Vagina (tissue), 2 donors: Measurements from ENCODE around the gene SIX3. TPM values are rescaled to one million over a fixed set of nuclear protein-coding genes. Genes with fewer than 3 reads are reported as not detected.

ENCODE experiments used
- DNase-seq, 2 donors: peaks; one replicate each; pipeline ENCODE4 v3.0.0-alpha.2; 2017; ENCODE audit errors: extremely low spot score in 2 of 2
- H3K27ac ChIP-seq: fragments of 200-600 bp; sonication (generic); one replicate; pipeline ENCODE4 v1.5.1; 2019
- H3K27me3 ChIP-seq: fragments of 200-600 bp; sonication (generic); one replicate; pipeline ENCODE4 v1.5.1; 2019
- H3K36me3 ChIP-seq, 2 donors: fragments of 200-600 bp; sonication (generic); one replicate each; pipeline ENCODE4 v1.5.1; 2017 to 2019
- H3K4me1 ChIP-seq: fragments of 200-600 bp; sonication (generic); one replicate; pipeline ENCODE4 v1.5.1; 2019
- H3K4me3 ChIP-seq, 2 donors: fragments of 200-600 bp; sonication (generic); 1 replicate in 1 of 2; 2 replicates in 1 of 2; pipeline ENCODE4 v1.5.1; 2016 to 2019
- H3K9me3 ChIP-seq: fragments of 200-600 bp; sonication (generic); one replicate; pipeline ENCODE4 v1.5.1; 2019
- CTCF ChIP-seq, 3 experiments: fragments of 450-650 bp in 2 of 3; fragments of 200-600 bp in 1 of 3; sonication (generic) in 1 of 3; IDR thresholded peaks; one replicate each; pipeline ENCODE4 v1.5.1; 2017 to 2019; ENCODE audit warnings: antibody characterized with exemption in 3 of 3, mild to moderate bottlenecking in 2 of 3, moderate library complexity in 2 of 3
- POLR2A ChIP-seq, 2 donors: fragments of 450-650 bp; IDR thresholded peaks; one replicate each; pipeline ENCODE4 v1.6.1; 2017; ENCODE audit warnings: antibody characterized with exemption in 2 of 2, mild to moderate bottlenecking in 2 of 2, moderate library complexity in 2 of 2
- POLR2AphosphoS5 ChIP-seq, 2 donors: sonication (generic); formaldehyde crosslinking; IDR thresholded peaks; one replicate each; pipeline ENCODE4 v1.9.0; 2017; ENCODE audit warnings: antibody characterized with exemption in 2 of 2, mild to moderate bottlenecking in 2 of 2, low read depth in 1 of 2; ENCODE audit not compliant: insufficient read depth in 1 of 2
- intact Hi-C: fragments of 100-400 bp; cut with DNase I; formaldehyde crosslinking; loops from one replicate; pipeline ENCODE4 v1.15.1; 2023
- total RNA-seq: library from RNA; depleted of rRNA; stranded (reverse); fragments of >200 nt; gene quantifications from one replicate; pipeline ENCODE4 v1.2.3, GENCODE V29; 2016

Gene SIX3
- total RNA-seq: not detected

GRCh38 chr2:44941551-44942234 lies at the start of gene SIX3:
SIX3 (plus strand) TSS chr2:44941702; CDS start chr2:44942105, 403 bp downstream.
- Histone ChIP-seq H3K9me3 (no peaks in the 10 kb centered on the region), H3K4me1 (peaks cover 59% of the 10 kb centered on the region), H3K27me3 (peaks cover 9% of the 10 kb centered on the region), H3K4me3 (peak within 1 kb of the TSS; percentile 15 to 34), H3K36me3 (no peaks in the 10 kb centered on the region), H3K27ac (no peak within 1 kb of the TSS)
- TF ChIP-seq CTCF (IDR thresholded peaks at IDR 0.05): no peak
- intact Hi-C loops: no loop called here
- no peak for DNase-seq

GRCh38 chr2:44894058-44894457 lies 47.4 kb upstream of the SIX3 start:
- Histone ChIP-seq H3K27ac (no peak overlapping the region), H3K36me3 (no peaks in the 10 kb centered on the region), H3K9me3 (no peaks in the 10 kb centered on the region), H3K4me3 (no peak overlapping the region), H3K27me3 (no peaks in the 10 kb centered on the region), H3K4me1 (no peaks in the 10 kb centered on the region)
- intact Hi-C loops: no loop called here
- no peak for DNase-seq
- TF ChIP-seq POLR2AphosphoS5 (IDR thresholded peaks at IDR 0.05; ENCODE audit: insufficient read depth in 1 of 2, low read depth in 1 of 2) (no peak), CTCF (IDR thresholded peaks at IDR 0.05) (no peak), POLR2A (IDR thresholded peaks at IDR 0.05) (no peak)

- H3K27me3 ChIP-seq: no peaks in the 10 kb centered on the region
- H3K36me3 ChIP-seq: no peaks in the 10 kb centered on the region
- H3K9me3 ChIP-seq: no peaks in the 10 kb centered on the region
- intact Hi-C loops: no loop called here
- no peaks in the 10 kb centered on the region for H3K4me1 ChIP-seq
- no peak overlapping the region for H3K27ac ChIP-seq
- no peak overlapping the region for H3K4me3 ChIP-seq
- no peak for TF ChIP-seq POLR2A (IDR thresholded peaks at IDR 0.05)
- DNase-seq: no peak
Observed at GRCh38 chr2:44895061-44895460, 46.4 kb upstream of the SIX3 start.

- Histone ChIP-seq H3K27me3 (no peaks in the 10 kb centered on the region), H3K4me1 (no peaks in the 10 kb centered on the region), H3K4me3 (no peak overlapping the region), H3K36me3 (no peaks in the 10 kb centered on the region), H3K27ac (no peak overlapping the region), H3K9me3 (no peaks in the 10 kb centered on the region)
- TF ChIP-seq POLR2A (IDR thresholded peaks at IDR 0.05) (no peak), CTCF (IDR thresholded peaks at IDR 0.05) (no peak), POLR2AphosphoS5 (IDR thresholded peaks at IDR 0.05; ENCODE audit: insufficient read depth in 1 of 2, low read depth in 1 of 2) (no peak)
- intact Hi-C loops: no loop called here
- no peak for DNase-seq
Observed at GRCh38 chr2:44897406-44897805, 44.1 kb upstream of the SIX3 start.

GRCh38 chr2:44902217-44903137 lies 39.0 kb upstream of the SIX3 start:
- H3K4me3 ChIP-seq: no peak overlapping the region
- H3K27ac ChIP-seq: no peak overlapping the region
- H3K27me3 ChIP-seq: no peaks in the 10 kb centered on the region
- H3K4me1 ChIP-seq: no peaks in the 10 kb centered on the region
- no peaks in the 10 kb centered on the region for H3K9me3 ChIP-seq
- no peak for DNase-seq
- intact Hi-C loops: no loop called here
- H3K36me3 ChIP-seq: no peaks in the 10 kb centered on the region
- TF ChIP-seq POLR2A (IDR thresholded peaks at IDR 0.05) (no peak), CTCF (IDR thresholded peaks at IDR 0.05) (no peak), POLR2AphosphoS5 (IDR thresholded peaks at IDR 0.05; ENCODE audit: insufficient read depth in 1 of 2, low read depth in 1 of 2) (no peak)
